ENCODE data around the gene USP6NL.

DNA sequence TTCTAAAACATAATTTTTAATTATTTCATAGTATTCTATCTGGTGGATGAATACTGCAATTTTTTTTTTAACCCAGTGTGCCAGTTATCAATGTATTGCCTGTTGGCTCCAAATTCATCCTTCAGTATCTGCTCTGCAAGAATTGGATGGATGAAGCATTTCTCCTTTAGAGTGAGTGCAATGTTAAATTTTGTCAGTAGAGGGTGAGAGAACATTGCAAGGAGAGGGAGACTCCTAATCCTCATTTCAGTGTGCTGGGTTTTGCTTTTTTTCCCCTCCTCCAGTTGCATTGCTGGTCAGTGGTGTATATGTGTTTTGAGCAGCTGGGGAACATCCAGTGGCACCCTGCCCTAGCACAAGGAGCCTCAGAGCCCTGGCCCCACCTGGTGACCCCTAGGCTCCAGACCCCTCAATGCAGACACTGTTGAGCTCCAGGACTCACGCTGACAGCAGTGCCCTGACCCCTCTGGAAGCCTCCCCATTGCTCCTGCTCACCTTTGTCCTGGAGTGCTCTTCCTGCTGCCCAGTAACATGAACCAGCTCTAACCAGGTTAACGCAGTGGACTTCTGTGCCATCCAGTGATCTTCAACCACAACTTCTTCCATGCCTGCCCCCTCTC, 199.4 kb downstream of the USP6NL start:
- TF ChIP-seq POLR2AphosphoS5 (IDR thresholded peaks at IDR 0.05; ENCODE audit: borderline replicate concordance, low read depth, low read length), result no peak
- TF ChIP-seq FOXP2 (optimal IDR thresholded peaks at IDR 0.05; ENCODE audit: control extremely low read depth, extremely low read length, insufficient read depth), result no peak

Data from SK-N-MC (cell line).